ENCODE measurements around the gene SNRNP40. TPM values are rescaled to one million over a fixed set of nuclear protein-coding genes. Genes with fewer than 3 reads are reported as not detected.

The SNRNP40 gene
- total and polyA plus RNA-seq, 2 experiments from 2014 or later: 90.0 to 135 TPM

DNA sequence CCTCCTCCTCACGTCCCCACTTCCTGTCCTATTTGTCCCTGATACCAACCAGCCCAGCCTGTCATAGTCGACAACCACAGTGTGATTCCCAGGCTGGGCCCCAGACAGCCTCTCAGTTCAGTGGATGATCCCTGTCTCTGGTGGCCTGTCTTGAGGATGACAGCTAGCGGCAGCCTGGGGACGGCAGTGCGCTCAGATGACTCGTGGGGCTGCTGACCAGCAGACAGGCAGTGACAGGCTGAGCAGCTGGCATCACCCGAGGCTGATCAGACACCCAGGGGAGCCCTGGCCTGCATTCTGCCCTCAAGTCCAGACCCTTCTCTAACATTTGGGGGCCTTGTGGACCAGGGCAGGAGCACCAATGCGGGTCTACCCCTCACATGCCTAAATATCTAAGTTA is 77.9 kb downstream of the SNRNP40 start:
- Histone ChIP-seq H3K4me3 (no peak overlapping the region), H3K4me1 (ENCODE audit: insufficient read depth) (peaks cover 13% of the 10 kb centered on the region), H3K4me2 (no peak overlapping the region), H2AFZ (no peak overlapping the region), H4K20me1 (replicated peaks; ENCODE audit: insufficient read depth) (0 out of 2 replicates have a peak, but pooled peaks cover under 1% of the 10 kb centered on the region), H3K36me3 (ENCODE audit: insufficient read depth) (no peaks in the 10 kb centered on the region), H3K27me3 (ENCODE audit: insufficient read depth) (no peaks in the 10 kb centered on the region), H3K9me2 (ENCODE audit: insufficient read depth) (no peaks in the 10 kb centered on the region), H3K27ac (ENCODE audit: low read depth) (no peak overlapping the region), H3F3A (replicated peaks; ENCODE audit: low read depth) (0 out of 2 replicates have a peak, but pooled peaks cover 8% of the 10 kb centered on the region), H3K79me2 (replicated peaks; ENCODE audit: insufficient read depth) (no peaks in the 10 kb centered on the region; the same call in 1 of the 2 replicates)
- peaks cover 12% of the 10 kb centered on the region for H3K27me3 Mint-ChIP-seq (ENCODE audit: insufficient read depth, low read depth, poor library complexity)
- TF ChIP-seq CREB1 (CRISPR knock-in tag; IDR thresholded peaks at IDR 0.05; ENCODE audit: low read depth): no peak
- TF ChIP-seq, protein P1, sequence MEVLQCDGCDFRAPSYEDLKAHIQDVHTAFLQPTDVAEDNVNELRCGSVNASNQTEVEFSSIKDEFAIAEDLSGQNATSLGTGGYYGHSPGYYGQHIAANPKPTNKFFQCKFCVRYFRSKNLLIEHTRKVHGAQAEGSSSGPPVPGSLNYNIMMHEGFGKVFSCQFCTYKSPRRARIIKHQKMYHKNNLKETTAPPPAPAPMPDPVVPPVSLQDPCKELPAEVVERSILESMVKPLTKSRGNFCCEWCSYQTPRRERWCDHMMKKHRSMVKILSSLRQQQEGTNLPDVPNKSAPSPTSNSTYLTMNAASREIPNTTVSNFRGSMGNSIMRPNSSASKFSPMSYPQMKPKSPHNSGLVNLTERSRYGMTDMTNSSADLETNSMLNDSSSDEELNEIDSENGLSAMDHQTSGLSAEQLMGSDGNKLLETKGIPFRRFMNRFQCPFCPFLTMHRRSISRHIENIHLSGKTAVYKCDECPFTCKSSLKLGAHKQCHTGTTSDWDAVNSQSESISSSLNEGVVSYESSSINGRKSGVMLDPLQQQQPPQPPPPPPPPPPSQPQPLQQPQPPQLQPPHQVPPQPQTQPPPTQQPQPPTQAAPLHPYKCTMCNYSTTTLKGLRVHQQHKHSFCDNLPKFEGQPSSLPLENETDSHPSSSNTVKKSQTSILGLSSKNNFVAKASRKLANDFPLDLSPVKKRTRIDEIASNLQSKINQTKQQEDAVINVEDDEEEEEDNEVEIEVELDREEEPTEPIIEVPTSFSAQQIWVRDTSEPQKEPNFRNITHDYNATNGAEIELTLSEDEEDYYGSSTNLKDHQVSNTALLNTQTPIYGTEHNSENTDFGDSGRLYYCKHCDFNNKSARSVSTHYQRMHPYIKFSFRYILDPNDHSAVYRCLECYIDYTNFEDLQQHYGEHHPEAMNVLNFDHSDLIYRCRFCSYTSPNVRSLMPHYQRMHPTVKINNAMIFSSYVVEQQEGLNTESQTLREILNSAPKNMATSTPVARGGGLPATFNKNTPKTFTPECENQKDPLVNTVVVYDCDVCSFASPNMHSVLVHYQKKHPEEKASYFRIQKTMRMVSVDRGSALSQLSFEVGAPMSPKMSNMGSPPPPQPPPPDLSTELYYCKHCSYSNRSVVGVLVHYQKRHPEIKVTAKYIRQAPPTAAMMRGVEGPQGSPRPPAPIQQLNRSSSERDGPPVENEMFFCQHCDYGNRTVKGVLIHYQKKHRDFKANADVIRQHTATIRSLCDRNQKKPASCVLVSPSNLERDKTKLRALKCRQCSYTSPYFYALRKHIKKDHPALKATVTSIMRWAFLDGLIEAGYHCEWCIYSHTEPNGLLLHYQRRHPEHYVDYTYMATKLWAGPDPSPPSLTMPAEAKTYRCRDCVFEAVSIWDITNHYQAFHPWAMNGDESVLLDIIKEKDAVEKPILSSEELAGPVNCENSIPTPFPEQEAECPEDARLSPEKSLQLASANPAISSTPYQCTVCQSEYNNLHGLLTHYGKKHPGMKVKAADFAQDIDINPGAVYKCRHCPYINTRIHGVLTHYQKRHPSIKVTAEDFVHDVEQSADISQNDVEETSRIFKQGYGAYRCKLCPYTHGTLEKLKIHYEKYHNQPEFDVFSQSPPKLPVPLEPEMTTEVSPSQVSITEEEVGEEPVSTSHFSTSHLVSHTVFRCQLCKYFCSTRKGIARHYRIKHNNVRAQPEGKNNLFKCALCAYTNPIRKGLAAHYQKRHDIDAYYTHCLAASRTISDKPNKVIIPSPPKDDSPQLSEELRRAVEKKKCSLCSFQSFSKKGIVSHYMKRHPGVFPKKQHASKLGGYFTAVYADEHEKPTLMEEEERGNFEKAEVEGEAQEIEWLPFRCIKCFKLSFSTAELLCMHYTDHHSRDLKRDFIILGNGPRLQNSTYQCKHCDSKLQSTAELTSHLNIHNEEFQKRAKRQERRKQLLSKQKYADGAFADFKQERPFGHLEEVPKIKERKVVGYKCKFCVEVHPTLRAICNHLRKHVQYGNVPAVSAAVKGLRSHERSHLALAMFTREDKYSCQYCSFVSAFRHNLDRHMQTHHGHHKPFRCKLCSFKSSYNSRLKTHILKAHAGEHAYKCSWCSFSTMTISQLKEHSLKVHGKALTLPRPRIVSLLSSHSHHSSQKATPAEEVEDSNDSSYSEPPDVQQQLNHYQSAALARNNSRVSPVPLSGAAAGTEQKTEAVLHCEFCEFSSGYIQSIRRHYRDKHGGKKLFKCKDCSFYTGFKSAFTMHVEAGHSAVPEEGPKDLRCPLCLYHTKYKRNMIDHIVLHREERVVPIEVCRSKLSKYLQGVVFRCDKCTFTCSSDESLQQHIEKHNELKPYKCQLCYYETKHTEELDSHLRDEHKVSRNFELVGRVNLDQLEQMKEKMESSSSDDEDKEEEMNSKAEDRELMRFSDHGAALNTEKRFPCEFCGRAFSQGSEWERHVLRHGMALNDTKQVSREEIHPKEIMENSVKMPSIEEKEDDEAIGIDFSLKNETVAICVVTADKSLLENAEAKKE (CRISPR knock-in tag; IDR thresholded peaks at IDR 0.05): no peak
- TF ChIP-seq NANOG (IDR thresholded peaks at IDR 0.05; ENCODE audit: borderline replicate concordance): no peak
- no peak for TF ChIP-seq ZNF331 (CRISPR knock-in tag; IDR thresholded peaks at IDR 0.05; ENCODE audit: low read depth)
- TF ChIP-seq, protein P2, sequence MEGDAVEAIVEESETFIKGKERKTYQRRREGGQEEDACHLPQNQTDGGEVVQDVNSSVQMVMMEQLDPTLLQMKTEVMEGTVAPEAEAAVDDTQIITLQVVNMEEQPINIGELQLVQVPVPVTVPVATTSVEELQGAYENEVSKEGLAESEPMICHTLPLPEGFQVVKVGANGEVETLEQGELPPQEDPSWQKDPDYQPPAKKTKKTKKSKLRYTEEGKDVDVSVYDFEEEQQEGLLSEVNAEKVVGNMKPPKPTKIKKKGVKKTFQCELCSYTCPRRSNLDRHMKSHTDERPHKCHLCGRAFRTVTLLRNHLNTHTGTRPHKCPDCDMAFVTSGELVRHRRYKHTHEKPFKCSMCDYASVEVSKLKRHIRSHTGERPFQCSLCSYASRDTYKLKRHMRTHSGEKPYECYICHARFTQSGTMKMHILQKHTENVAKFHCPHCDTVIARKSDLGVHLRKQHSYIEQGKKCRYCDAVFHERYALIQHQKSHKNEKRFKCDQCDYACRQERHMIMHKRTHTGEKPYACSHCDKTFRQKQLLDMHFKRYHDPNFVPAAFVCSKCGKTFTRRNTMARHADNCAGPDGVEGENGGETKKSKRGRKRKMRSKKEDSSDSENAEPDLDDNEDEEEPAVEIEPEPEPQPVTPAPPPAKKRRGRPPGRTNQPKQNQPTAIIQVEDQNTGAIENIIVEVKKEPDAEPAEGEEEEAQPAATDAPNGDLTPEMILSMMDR (conservative IDR thresholded peaks at IDR 0.05; ENCODE audit: low read depth in 2 of 2): no peak
- TF ChIP-seq ZNF114 (CRISPR knock-in tag; IDR thresholded peaks at IDR 0.05): no peak
- TF ChIP-seq JUNB (IDR thresholded peaks at IDR 0.05; ENCODE audit: unreplicated experiment): no peak
- TF ChIP-seq EZH2 (IDR thresholded peaks at IDR 0.05; ENCODE audit: low read depth, unreplicated experiment): no peak
- no peak for TF ChIP-seq EZH2phosphoT487 (IDR thresholded peaks at IDR 0.05; ENCODE audit: unreplicated experiment)
- TF ChIP-seq, protein P3, sequence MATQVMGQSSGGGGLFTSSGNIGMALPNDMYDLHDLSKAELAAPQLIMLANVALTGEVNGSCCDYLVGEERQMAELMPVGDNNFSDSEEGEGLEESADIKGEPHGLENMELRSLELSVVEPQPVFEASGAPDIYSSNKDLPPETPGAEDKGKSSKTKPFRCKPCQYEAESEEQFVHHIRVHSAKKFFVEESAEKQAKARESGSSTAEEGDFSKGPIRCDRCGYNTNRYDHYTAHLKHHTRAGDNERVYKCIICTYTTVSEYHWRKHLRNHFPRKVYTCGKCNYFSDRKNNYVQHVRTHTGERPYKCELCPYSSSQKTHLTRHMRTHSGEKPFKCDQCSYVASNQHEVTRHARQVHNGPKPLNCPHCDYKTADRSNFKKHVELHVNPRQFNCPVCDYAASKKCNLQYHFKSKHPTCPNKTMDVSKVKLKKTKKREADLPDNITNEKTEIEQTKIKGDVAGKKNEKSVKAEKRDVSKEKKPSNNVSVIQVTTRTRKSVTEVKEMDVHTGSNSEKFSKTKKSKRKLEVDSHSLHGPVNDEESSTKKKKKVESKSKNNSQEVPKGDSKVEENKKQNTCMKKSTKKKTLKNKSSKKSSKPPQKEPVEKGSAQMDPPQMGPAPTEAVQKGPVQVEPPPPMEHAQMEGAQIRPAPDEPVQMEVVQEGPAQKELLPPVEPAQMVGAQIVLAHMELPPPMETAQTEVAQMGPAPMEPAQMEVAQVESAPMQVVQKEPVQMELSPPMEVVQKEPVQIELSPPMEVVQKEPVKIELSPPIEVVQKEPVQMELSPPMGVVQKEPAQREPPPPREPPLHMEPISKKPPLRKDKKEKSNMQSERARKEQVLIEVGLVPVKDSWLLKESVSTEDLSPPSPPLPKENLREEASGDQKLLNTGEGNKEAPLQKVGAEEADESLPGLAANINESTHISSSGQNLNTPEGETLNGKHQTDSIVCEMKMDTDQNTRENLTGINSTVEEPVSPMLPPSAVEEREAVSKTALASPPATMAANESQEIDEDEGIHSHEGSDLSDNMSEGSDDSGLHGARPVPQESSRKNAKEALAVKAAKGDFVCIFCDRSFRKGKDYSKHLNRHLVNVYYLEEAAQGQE (IDR thresholded peaks at IDR 0.05; ENCODE audit: unreplicated experiment): no peak
- no peak for ATAC-seq
- no peak overlapping the region for H3K27ac Mint-ChIP-seq
- DNase-seq (ENCODE audit: low spot score): no peak
- H3K4me1 Mint-ChIP-seq: peaks cover 24% of the 10 kb centered on the region
- no peak overlapping the region for H3K4me3 Mint-ChIP-seq
- H3K36me3 Mint-ChIP-seq (ENCODE audit: low read depth): no peaks in the 10 kb centered on the region; the same call in 2 of the 3 replicates
- no peaks in the 10 kb centered on the region for H3K9me3 Mint-ChIP-seq
